ENCODE measurements around the gene KCNRG. TPM values are rescaled to one million over a fixed set of nuclear protein-coding genes. Genes with fewer than 3 reads are reported as not detected.

Gene KCNRG
- total RNA-seq, 1 donor from 2014 or later = 0.88 TPM

DNA sequence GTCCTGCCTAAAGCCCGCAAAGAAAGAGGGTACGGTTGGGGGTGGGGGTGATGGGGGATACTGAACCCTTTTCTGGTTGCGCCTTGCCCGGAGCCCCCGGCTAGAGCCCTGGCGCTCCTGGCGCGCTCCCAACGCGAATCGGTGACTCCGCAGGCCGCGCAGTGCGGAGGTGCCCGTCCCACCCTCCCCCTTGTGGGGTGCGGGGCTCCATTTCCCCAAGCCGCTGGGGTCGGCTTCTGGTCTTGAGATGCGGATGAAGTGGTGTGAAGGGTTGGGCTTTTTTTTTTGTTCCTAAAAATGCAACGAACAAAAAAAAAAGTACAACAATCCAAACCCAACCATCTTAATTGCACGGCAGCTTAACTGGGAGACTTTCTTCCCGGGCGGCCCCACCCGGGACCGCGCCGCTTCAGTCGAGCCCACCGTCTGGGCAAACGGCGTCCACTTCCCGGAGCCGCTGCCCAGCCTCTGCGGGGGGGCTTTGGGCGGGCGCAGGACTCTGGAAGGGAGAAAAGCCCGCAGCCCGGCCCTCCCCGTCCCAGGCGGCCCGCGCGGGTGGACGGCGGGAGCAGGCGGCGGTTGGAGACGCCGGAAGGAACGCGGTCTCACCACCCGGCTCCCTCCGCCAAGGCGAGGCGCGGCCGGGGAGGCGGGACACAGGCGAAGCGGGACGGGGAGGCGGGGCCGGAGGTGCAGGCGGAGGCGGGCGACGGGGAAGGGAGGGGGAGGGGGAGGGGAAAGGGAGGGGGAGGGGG lies 18.9 kb upstream of the KCNRG start:
- H4K20me1 ChIP-seq (ENCODE audit: low read depth) = peaks cover 36% of the 10 kb centered on the region
- DNase-seq (ENCODE audit: low spot score) = peak; percentile 98
- peaks cover 7% of the 10 kb centered on the region for H3K27me3 Mint-ChIP-seq (ENCODE audit: insufficient read depth, low read depth)
- H3K4me2 ChIP-seq = peak overlapping the region; percentile 76
- peak overlapping the region; percentile 85 for H3K4me3 Mint-ChIP-seq
- H3K27ac ChIP-seq = peak overlapping the region; percentile 83
- H3K9ac ChIP-seq = peak overlapping the region; percentile 68
- H3K9me3 ChIP-seq (ENCODE audit: low read depth) = no peaks in the 10 kb centered on the region
- H3K27me3 ChIP-seq = peaks cover 6% of the 10 kb centered on the region
- peaks cover 28% of the 10 kb centered on the region for H3K4me1 Mint-ChIP-seq
- peaks cover 16% of the 10 kb centered on the region for H3K36me3 Mint-ChIP-seq
- peak overlapping the region; percentile 94 for H2AFZ ChIP-seq (replicated peaks)
- peaks cover 10% of the 10 kb centered on the region for H3F3A ChIP-seq (ENCODE audit: low read depth)
- no peak overlapping the region for H3K27ac Mint-ChIP-seq
- peak overlapping the region; percentile 73 for H3K4me3 ChIP-seq
- TF ChIP-seq, protein P1, sequence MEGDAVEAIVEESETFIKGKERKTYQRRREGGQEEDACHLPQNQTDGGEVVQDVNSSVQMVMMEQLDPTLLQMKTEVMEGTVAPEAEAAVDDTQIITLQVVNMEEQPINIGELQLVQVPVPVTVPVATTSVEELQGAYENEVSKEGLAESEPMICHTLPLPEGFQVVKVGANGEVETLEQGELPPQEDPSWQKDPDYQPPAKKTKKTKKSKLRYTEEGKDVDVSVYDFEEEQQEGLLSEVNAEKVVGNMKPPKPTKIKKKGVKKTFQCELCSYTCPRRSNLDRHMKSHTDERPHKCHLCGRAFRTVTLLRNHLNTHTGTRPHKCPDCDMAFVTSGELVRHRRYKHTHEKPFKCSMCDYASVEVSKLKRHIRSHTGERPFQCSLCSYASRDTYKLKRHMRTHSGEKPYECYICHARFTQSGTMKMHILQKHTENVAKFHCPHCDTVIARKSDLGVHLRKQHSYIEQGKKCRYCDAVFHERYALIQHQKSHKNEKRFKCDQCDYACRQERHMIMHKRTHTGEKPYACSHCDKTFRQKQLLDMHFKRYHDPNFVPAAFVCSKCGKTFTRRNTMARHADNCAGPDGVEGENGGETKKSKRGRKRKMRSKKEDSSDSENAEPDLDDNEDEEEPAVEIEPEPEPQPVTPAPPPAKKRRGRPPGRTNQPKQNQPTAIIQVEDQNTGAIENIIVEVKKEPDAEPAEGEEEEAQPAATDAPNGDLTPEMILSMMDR (IDR thresholded peaks at IDR 0.05) = no peak
- TF ChIP-seq EZH2phosphoT487 (IDR thresholded peaks at IDR 0.05) = no peak
- no peak for TF ChIP-seq EZH2 (IDR thresholded peaks at IDR 0.05)
- H3K36me3 ChIP-seq = peaks cover 20% of the 10 kb centered on the region
- peaks cover 32% of the 10 kb centered on the region for H3K4me1 ChIP-seq
- H3K79me2 ChIP-seq (ENCODE audit: low read depth) = peaks cover 44% of the 10 kb centered on the region
- no peaks in the 10 kb centered on the region for H3K9me3 Mint-ChIP-seq

DNA sequence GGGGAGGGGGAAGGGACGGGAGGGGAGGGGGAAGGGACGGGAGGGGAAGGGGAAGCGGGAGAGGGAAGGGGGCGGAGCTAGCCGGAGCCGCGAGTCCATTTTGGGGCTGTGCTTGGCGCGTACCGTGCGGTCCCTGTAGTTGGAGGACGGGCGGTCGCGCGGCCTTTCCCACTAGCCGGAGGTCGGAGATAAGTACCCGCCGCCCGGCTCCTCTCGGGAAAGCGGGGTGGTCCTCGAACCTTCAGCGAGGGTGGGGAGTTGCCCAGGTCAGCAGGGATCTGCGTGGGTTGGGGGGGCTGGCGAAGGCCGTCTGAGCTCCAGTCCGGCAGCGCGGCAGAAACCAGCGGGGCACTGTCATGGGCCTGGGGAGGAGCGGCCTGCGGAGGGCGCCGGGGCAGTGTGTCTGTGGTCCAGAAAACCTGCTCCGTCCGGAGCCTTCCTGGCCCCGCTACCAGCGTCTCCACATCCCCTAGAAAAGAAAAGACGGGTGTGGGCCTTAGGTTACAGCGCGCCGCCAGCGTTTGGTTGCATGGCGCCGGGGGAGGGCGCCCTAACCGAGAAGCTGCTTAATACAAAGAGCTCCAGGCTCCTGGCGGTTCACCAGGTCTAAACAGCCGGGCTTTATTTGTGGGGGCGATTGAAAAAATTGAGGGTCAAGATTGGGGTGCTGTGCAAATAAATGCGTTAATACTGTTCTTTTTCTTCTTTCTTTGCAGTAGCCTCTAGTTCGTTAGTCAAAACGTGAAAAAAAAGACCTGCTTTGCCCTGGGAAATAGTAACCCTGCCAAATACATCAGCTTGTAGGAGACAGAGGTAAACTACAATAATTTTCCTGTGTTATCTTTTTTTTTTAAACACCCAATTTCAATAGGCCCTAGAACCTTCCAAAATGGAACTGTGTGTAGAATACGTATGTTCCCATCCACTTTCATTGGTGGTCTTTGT lies 18.0 kb upstream of the KCNRG start, which contains the start of gene TRIM13:
Gene TRIM13 (plus strand): TSS at position 92 of the 945 bp plus-strand sequence. CDS start 14,899 bp downstream, outside the sequence.
- H3K4me1 Mint-ChIP-seq = peaks cover 28% of the 10 kb centered on the region
- no peak for TF ChIP-seq EZH2 (IDR thresholded peaks at IDR 0.05)
- TF ChIP-seq, protein P1 (IDR thresholded peaks at IDR 0.05) = peak; percentile 83
- Histone ChIP-seq H3K4me3 (peak within 1 kb of the TSS; percentile 100), H3K79me2 (ENCODE audit: low read depth) (peaks cover 53% of the 10 kb centered on the region), H3K27ac (peak within 1 kb of the TSS; percentile 97), H2AFZ (replicated peaks) (peak within 1 kb of the TSS; percentile 98), H4K20me1 (ENCODE audit: low read depth) (peaks cover 45% of the 10 kb centered on the region), H3F3A (ENCODE audit: low read depth) (peaks cover 10% of the 10 kb centered on the region), H3K4me1 (peaks cover 32% of the 10 kb centered on the region), H3K4me2 (peak within 1 kb of the TSS; percentile 86), H3K9me3 (ENCODE audit: low read depth) (no peaks in the 10 kb centered on the region), H3K36me3 (peaks cover 25% of the 10 kb centered on the region), H3K27me3 (peaks cover 6% of the 10 kb centered on the region), H3K9ac (peak within 1 kb of the TSS; percentile 93)
- peak within 1 kb of the TSS; percentile 95 for H3K4me3 Mint-ChIP-seq
- H3K36me3 Mint-ChIP-seq = peaks cover 16% of the 10 kb centered on the region
- H3K27ac Mint-ChIP-seq = peak within 1 kb of the TSS; percentile 97
- H3K27me3 Mint-ChIP-seq (ENCODE audit: insufficient read depth, low read depth) = peaks cover 7% of the 10 kb centered on the region
- DNase-seq (ENCODE audit: low spot score) = peak; percentile 94
- no peaks in the 10 kb centered on the region for H3K9me3 Mint-ChIP-seq

DNA sequence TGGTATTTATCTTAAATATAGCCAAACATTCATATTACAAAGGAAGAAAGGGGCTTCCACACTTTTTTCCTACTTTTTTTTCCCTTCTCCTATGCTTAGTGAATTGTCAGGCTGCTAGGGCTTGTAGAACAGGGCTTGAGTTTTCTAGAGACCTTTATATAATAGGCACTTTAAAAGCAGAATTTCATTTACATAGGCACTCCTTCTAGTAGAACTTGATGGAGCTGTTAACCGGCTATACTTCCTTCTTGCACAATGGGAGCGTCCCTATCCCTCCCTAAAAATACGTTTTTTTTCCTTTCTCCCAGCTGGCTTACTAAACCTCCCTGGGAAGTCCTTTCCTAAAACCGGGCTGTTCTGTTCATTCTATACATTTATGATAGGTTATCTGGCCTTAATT lies 17.3 kb upstream of the KCNRG start:
- Histone ChIP-seq H3K27me3 (peaks cover 6% of the 10 kb centered on the region), H3K36me3 (peaks cover 27% of the 10 kb centered on the region), H3F3A (ENCODE audit: low read depth) (peaks cover 10% of the 10 kb centered on the region), H3K4me3 (peak overlapping the region; percentile 100), H4K20me1 (ENCODE audit: low read depth) (peaks cover 52% of the 10 kb centered on the region), H2AFZ (replicated peaks) (no peak overlapping the region), H3K9me3 (ENCODE audit: low read depth) (no peaks in the 10 kb centered on the region), H3K79me2 (ENCODE audit: low read depth) (peaks cover 60% of the 10 kb centered on the region), H3K4me1 (peaks cover 32% of the 10 kb centered on the region), H3K9ac (peak overlapping the region; percentile 93), H3K4me2 (peak overlapping the region; percentile 86), H3K27ac (peak overlapping the region; percentile 97)
- peaks cover 18% of the 10 kb centered on the region for H3K36me3 Mint-ChIP-seq
- no peaks in the 10 kb centered on the region for H3K9me3 Mint-ChIP-seq
- peak overlapping the region; percentile 97 for H3K27ac Mint-ChIP-seq
- DNase-seq (ENCODE audit: low spot score) = no peak
- H3K27me3 Mint-ChIP-seq (ENCODE audit: insufficient read depth, low read depth) = peaks cover 7% of the 10 kb centered on the region
- peak overlapping the region; percentile 95 for H3K4me3 Mint-ChIP-seq
- peaks cover 28% of the 10 kb centered on the region for H3K4me1 Mint-ChIP-seq
- TF ChIP-seq EZH2 (IDR thresholded peaks at IDR 0.05) (no peak), EZH2phosphoT487 (IDR thresholded peaks at IDR 0.05) (no peak)
- TF ChIP-seq, protein P1 (IDR thresholded peaks at IDR 0.05) = no peak
